ENCODE results near the gene NLRP1.

NLRP1 gene

DNA sequence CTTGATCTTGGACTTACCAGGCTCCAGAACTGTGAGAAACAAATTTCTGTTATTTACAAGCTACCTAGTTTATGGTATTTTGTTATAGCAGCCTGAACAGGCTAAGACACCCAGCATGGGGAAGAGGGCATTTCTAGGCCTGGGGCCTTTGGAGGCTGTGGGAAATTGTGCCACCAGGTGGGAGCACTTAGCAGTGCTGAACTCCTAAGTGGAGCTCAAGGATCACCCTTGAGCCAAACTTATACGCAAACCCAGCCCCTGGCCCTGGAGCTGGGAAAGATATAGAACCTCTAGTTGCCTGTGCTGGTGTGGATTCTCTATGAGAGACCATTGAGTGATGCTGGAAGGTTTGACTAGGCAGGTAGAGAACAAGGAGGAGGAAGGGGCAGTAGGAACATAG lies 61.8 kb downstream of the NLRP1 start:
- H3K36me3 ChIP-seq (replicated peaks; ENCODE audit: low read depth, low read length): no peaks in the 10 kb centered on the region

DNA sequence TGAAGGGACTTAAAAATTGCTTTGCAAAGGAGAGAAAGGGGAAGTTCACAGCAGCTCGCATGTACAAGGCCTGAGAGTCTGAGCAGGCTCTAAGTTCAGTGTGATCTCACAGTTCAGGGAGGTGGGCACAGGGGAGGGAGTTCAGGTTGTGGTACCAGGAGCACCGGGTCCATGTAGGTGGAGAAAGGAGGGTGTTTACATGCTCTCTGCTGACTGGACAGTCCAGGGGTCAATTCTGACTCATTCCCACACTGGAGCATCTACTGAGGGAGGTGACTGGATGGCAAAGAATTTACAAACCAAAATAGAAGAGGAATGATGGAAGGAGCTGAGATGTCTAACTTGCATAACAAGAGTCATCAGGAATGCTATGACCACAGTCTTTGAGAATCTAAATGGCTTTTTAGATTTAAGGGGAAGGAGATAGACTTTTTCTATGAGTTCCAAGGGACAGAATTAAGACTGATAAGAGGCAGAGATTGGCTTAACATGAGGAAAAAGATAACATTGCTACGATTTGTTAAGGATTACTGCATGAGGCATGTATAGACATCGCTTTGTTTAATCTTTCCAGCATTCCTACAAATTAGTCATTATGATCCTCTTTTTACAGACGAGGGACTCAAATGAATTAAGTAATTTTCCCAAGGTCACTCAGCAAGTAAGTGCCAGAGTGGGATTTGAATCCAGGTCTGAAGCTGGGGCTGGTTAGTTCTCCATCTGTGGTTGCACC lies 68.1 kb downstream of the NLRP1 start:
- TF ChIP-seq EZH2phosphoT487 (IDR thresholded peaks at IDR 0.05; ENCODE audit: low read depth) (no peak), CTCF (IDR thresholded peaks at IDR 0.05; ENCODE audit: low read depth, low read length) (no peak)
- H3K4me3 ChIP-seq (ENCODE audit: low read length): no peak overlapping the region
- H3K36me3 ChIP-seq (replicated peaks; ENCODE audit: low read depth, low read length): no peaks in the 10 kb centered on the region
- H3K9ac ChIP-seq (ENCODE audit: low read length): no peak overlapping the region
- H3K4me2 ChIP-seq (ENCODE audit: low read length): no peak overlapping the region
- H4K20me1 ChIP-seq (ENCODE audit: insufficient read depth, low read length): no peaks in the 10 kb centered on the region
- no peaks in the 10 kb centered on the region for H3K27me3 ChIP-seq (ENCODE audit: low read depth, low read length)
- no peak overlapping the region for H3K27ac ChIP-seq (ENCODE audit: low read length)
- H3K9me3 ChIP-seq (ENCODE audit: insufficient read depth, low read length): no peaks in the 10 kb centered on the region
- H3K4me1 ChIP-seq (ENCODE audit: low read length): no peaks in the 10 kb centered on the region
- no peaks in the 10 kb centered on the region for H3K79me2 ChIP-seq (ENCODE audit: low read length)
- no peak overlapping the region for H2AFZ ChIP-seq (ENCODE audit: low read depth, low read length)

More for the DNA sequence above, 61.8 kb downstream of the NLRP1 start:
- Histone ChIP-seq H3K9ac (ENCODE audit: low read length) (no peak overlapping the region), H3K27ac (ENCODE audit: low read length) (no peak overlapping the region), H3K4me3 (ENCODE audit: low read length) (no peak overlapping the region), H3K4me2 (ENCODE audit: low read length) (no peak overlapping the region), H2AFZ (ENCODE audit: low read depth, low read length) (no peak overlapping the region), H3K9me3 (ENCODE audit: insufficient read depth, low read length) (no peaks in the 10 kb centered on the region), H3K79me2 (ENCODE audit: low read length) (no peaks in the 10 kb centered on the region), H4K20me1 (ENCODE audit: insufficient read depth, low read length) (no peaks in the 10 kb centered on the region), H3K4me1 (ENCODE audit: low read length) (no peaks in the 10 kb centered on the region), H3K27me3 (ENCODE audit: low read depth, low read length) (no peaks in the 10 kb centered on the region)
- TF ChIP-seq EZH2phosphoT487 (IDR thresholded peaks at IDR 0.05; ENCODE audit: low read depth) (no peak), CTCF (IDR thresholded peaks at IDR 0.05; ENCODE audit: low read depth, low read length) (no peak)

DNA sequence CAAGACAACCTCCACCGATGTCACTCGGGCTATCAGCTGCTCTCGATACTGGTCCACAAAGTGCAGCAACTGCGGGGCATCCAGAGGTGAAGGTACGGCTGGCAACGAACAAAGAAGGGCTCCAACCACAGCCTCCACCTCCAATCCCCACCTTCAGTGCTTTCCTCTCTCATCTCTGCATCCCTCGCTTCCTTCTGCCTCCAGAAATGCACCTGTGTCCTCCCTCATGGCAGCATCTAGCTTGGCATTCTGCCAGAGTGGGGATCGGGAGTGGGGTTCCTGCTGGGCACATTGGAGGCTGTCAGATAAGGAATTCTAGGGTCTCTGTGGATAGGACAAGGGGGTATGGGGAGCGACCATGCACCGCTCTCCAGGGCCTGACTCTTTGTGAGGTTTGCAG lies 69.3 kb downstream of the NLRP1 start:
- H3K4me1 ChIP-seq (ENCODE audit: low read length): no peaks in the 10 kb centered on the region
- H3K27ac ChIP-seq (ENCODE audit: low read length): no peak overlapping the region
- no peaks in the 10 kb centered on the region for H3K36me3 ChIP-seq (replicated peaks; ENCODE audit: low read depth, low read length)
- H2AFZ ChIP-seq (ENCODE audit: low read depth, low read length): no peak overlapping the region
- TF ChIP-seq CTCF (IDR thresholded peaks at IDR 0.05; ENCODE audit: low read depth, low read length): no peak
- TF ChIP-seq EZH2phosphoT487 (IDR thresholded peaks at IDR 0.05; ENCODE audit: low read depth): no peak
- H3K27me3 ChIP-seq (ENCODE audit: low read depth, low read length): no peaks in the 10 kb centered on the region
- H3K79me2 ChIP-seq (ENCODE audit: low read length): no peaks in the 10 kb centered on the region
- H3K9me3 ChIP-seq (ENCODE audit: insufficient read depth, low read length): no peaks in the 10 kb centered on the region
- H3K4me3 ChIP-seq (ENCODE audit: low read length): no peak overlapping the region
- no peaks in the 10 kb centered on the region for H4K20me1 ChIP-seq (ENCODE audit: insufficient read depth, low read length)
- no peak overlapping the region for H3K9ac ChIP-seq (ENCODE audit: low read length)
- no peak overlapping the region for H3K4me2 ChIP-seq (ENCODE audit: low read length)

DNA sequence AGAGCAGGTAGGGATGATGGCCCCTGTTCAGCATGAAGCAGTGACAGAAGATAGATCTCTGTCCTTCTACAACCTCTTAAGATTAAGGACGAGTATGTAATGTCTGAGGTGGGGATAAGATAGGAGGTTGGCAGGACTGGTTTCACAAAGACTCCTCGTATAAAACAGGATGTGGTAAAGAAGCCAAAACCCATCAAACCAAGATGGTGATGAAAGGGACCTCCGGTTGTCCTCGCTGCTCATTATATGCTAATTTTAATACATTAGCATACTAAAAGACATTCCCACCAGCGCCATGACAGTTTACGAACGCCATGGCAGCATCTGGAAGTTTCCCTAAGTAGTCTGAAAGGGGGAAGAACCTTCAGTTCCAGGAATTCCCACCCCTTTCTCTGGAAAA lies 70.7 kb downstream of the NLRP1 start:
- TF ChIP-seq EZH2phosphoT487 (IDR thresholded peaks at IDR 0.05; ENCODE audit: low read depth) (no peak), CTCF (IDR thresholded peaks at IDR 0.05; ENCODE audit: low read depth, low read length) (no peak)
- no peaks in the 10 kb centered on the region for H3K36me3 ChIP-seq (replicated peaks; ENCODE audit: low read depth, low read length)

More for the DNA sequence above, 70.7 kb downstream of the NLRP1 start:
- Histone ChIP-seq H3K4me1 (ENCODE audit: low read length) (no peaks in the 10 kb centered on the region), H4K20me1 (ENCODE audit: insufficient read depth, low read length) (no peaks in the 10 kb centered on the region), H3K9me3 (ENCODE audit: insufficient read depth, low read length) (no peaks in the 10 kb centered on the region), H3K27ac (ENCODE audit: low read length) (no peak overlapping the region), H3K4me2 (ENCODE audit: low read length) (no peak overlapping the region), H3K79me2 (ENCODE audit: low read length) (no peaks in the 10 kb centered on the region), H3K27me3 (ENCODE audit: low read depth, low read length) (no peaks in the 10 kb centered on the region), H2AFZ (ENCODE audit: low read depth, low read length) (no peak overlapping the region), H3K4me3 (ENCODE audit: low read length) (no peak overlapping the region), H3K9ac (ENCODE audit: low read length) (no peak overlapping the region)

Measured in OCI-LY3 (cell line).